HG02759 (cell line): ENCODE measurements around the gene CTNNBL1.

ENCODE experiments used
- ATAC-seq: cut with Tn5 transposase; IDR thresholded peaks from one replicate; pipeline ENCODE4 v1.9.1; 2021; ENCODE audit warnings: mild to moderate bottlenecking, moderate library complexity; ENCODE audit not compliant: unreplicated experiment

CTNNBL1 gene

GRCh38 chr20:37808233-37809070 is 114.6 kb downstream of the CTNNBL1 start:
- no peak for ATAC-seq

DNA sequence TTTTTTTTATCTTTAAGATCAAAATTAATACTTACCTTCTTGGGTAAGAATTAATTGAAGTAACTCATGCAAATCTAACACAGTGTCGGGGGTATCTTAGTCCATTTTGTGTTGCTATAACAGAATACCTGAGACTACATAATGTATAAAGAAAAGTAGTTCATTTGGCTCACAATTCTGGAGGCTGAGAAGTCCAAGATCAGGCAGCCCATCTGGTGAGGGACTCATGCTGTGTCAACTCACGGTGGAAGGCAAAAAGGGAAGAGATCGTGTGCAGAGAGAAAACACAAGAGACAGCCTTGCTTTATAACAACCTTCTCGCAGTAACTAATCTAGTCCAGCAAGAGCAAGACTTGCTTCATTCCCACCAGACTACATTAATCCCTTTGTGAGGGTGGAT is 116.2 kb downstream of the CTNNBL1 start:
- no peak for ATAC-seq

DNA sequence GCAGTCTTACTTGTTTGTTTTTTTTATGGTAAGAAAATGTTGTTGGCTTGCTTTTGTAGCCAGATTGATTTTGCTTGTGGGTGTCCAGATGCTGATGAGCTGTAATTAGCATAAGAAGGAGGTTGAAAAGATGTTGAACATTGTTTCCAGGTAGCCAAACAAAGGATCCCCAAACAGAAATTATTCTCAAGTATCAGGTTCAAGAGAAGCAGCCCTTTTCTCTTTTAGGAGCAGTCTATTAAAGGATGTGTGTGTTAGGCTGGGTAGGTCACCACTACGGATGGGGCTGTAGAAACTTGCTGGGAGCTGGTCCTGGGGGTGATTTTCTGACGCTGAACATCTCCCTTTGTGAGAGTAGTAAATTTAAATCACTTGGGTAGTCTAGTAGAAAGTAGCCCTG is 122.2 kb downstream of the CTNNBL1 start:
- no peak for ATAC-seq

DNA sequence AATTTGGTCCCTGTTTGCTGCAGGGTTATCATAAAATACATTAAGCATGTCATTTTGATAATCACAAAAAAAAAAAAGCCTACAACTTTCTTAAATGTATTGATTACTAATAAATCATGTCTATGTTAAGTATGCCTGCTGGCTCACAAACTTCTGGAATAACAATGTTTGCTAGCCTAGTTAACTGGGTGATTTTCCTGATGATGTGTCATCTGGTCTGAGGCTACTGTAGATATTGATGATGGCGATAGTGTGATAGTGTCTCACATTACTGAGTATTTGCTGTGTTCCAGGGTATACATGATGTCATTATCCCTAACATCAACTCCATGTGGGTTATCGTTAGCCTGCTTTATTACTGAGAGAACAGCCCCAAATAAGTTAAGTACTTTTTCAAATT is 122.9 kb downstream of the CTNNBL1 start:
- no peak for ATAC-seq

GRCh38 chr20:37821696-37822095 is 127.9 kb downstream of the CTNNBL1 start:
- ATAC-seq: no peak

DNA sequence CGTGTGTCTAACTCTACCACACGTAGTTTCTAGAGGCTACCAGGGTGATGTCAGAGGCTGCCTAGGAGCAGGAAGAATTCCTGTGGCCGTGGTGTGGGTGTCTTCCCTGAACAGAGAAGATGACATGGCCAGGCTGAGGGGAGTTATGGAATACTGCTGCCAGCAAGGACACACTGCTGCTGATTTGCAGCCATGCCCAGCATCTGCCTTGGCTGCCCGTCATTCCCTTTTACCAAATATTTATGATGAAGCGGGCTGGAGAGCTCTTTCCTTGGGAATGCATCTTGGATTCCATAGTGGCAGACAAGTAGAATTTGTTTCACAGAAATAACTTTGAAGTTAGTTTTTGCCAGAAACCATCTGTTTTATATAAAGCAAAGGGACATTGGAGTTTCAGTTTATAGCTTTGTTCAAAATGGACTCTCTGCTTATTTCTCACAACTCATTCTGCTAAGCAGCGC is 128.3 kb downstream of the CTNNBL1 start:
- ATAC-seq: no peak

GRCh38 chr20:37823296-37823980 is 129.6 kb downstream of the CTNNBL1 start:
- no peak for ATAC-seq

- no peak for ATAC-seq
Measured at GRCh38 chr20:37827605-37828004, 133.8 kb downstream of the CTNNBL1 start.

GRCh38 chr20:37828684-37829083 is 134.9 kb downstream of the CTNNBL1 start:
- ATAC-seq: no peak

DNA sequence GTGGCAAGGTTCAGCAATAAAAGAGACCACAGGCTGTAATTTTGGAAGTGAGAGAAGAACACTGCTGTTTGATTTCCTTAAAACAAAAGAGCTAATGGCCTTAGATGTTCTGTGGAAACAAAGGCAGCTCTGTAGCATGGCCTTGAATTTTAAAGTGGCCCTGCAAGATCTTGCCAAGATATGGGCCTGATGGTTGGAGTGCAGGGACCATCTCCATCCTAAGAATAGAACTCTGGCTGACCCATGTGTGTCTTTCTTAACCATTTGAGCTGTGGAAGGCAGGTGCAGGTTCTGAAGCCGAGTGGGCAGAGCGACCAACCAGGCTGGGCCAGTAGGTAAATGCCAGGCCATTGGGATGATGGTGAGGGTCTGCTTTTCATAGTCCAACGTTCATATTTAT is 135.3 kb downstream of the CTNNBL1 start:
- ATAC-seq: no peak

DNA sequence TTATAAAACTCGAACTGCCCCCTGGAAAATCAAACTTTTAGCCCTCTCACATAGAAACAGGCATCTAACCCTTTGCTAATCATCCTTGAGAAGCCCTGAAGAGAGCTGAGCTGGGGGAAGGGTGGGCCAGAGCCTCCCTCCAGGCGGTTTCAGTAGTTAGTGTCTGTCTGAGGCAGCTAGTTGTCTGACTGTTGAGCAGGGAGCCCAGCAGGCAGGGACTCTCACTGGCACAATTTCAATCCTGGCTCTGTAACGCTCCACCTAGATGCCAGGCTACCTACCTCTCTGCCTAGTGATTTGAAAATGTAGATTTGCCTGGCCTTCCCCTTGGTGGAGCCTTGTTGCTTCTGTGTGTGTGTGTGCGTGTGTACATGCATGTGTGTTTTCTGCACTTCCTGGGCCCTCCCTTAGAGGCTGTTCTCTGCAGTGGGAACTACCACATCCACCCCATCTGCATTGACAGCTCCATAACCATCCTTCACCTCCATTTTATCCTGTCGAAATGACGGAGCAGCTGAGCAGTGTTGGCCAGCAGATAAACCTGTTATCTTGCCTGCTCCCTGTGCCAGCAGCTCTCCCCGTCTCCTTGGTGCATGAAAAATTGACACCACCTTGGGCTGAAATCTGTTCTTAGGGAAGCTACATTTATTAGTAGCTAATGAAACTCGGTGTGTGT is 139.5 kb downstream of the CTNNBL1 start:
- ATAC-seq: no peak

DNA sequence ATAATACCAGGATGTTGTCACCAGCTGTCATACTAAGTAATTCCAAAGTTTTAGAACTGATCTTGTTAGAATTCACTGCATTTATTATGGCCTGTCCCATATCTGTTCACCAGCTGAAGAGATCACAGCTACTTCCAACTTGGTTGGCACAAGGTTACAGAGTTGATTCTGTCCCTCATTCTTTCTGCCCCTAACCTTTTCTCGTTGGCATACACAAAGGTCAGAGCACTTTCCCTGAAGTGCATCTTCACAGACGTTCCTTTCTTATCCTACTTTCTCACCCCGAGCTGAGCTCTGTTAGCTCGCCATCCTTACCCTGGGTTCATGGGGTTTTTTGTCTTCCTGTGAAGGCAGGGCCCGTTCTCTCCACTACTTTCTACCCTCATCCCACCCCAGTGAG is 143.1 kb downstream of the CTNNBL1 start:
- no peak for ATAC-seq

DNA sequence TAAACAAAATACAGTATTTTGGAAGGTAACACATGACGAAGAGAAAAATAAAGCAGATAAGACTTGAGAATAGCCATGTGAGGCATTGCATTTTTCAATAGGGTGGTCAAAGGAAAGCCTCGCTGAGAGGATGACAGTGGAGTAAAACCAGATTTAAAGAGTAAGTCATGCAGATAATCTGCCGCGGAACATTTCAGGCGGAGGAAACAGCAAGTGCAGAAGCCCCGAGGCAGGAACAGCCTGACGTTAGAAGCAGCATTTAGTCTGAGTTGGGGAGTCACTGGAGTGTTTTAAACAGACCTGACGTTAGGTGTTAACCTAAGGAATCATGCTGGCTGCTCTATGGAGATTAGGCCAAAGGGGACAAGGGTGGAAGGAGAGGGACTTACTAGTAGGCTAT is 144.1 kb downstream of the CTNNBL1 start:
- no peak for ATAC-seq

GRCh38 chr20:37838769-37839431 is 145.1 kb downstream of the CTNNBL1 start:
- no peak for ATAC-seq

DNA sequence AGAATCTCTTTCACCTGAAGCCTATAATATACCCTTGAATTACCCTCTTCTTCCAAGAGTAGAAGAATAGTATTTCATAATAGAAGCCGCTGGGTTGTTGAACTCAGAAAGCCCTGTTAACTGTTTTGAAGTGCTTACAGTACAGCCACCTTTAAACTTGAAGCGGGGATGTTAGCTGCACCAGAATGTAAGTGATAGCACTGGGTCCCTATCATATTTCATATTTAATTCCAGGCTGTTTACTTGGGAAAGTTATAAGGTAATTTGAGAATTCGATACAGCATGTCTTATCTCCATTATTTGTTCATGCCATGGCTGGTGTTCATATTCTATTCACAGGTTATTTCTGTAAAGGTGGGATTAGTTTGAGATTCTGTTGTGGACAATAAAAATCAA is 145.6 kb downstream of the CTNNBL1 start:
- no peak for ATAC-seq

DNA sequence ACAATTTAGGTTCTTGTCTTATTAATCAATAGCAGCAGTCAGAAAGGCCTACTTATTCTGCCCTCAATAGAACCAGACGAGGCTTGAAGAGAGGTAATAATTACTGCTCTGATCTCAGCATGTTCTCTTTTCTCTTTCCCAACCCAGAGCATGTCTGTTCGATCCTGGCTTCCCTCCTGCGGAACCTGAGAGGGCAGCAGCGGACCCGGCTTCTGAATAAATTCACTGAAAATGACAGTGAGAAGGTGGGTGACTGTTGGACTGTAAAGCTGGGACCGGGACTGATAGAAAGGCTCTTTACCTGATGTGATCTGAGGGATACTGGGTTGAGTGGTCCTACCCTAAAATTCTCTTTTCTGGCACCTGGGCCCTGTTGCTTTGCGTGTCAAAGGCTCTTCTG is 146.1 kb downstream of the CTNNBL1 start:
- ATAC-seq: no peak

DNA sequence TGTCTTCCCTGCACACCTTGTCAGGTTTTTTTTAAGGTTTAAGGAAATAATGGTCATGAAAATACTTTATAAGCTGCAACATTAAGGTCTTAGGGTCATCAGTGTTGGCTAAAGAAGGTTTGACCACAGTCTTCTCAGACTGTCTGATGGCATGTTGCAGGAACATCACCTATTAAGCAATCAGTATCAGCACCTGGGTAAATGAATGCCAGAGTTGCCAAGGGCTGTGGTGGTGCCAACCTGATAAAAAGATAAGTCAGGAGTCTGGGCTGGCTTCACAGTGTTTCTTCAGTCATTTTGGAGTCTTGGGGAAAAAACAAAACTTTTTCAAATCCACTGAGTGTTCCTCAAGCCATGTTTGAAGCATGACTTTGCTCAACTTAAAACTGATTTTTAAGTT is 147.6 kb downstream of the CTNNBL1 start:
- ATAC-seq: no peak

DNA sequence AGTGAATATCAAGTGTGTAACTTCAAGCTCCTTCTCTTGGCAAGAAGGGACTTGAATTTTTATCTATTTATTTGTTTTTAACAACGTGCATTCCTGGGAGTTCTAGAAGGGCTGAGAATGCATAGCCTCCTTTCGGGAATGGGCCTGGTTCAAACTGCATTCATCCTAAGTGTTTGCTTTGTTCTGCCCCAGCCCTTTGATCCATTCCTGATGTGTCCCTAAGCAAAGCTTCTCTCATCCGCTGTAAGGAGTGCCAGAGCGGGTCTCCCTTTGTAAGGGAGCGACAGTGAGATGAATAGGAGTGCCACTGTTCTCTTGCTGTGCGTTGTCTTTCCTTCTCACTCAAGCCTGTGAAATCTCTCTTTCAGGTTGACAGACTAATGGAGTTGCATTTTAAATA is 148.1 kb downstream of the CTNNBL1 start:
- ATAC-seq: no peak

DNA sequence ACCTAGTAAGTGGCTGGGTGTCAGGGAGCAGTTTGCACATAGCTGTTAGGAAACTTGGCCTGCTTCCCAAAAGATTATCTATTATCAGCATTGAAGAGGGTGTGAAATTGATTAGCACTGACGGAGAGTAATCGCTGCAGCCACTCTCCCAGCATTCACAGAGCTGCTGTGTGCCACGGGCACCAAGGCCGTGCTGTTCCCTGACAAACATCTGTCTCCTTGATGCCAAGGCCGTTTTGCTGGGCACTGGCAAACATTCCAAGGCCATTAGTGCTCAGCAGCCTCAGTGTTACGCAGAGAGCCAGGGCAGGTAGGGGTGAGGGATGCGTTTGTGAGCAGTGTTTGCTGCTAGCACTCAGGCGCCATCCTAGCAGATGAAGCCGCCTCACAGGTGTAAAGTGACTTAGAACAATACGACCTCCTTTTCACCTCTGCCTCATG is 151.4 kb downstream of the CTNNBL1 start:
- ATAC-seq: no peak

DNA sequence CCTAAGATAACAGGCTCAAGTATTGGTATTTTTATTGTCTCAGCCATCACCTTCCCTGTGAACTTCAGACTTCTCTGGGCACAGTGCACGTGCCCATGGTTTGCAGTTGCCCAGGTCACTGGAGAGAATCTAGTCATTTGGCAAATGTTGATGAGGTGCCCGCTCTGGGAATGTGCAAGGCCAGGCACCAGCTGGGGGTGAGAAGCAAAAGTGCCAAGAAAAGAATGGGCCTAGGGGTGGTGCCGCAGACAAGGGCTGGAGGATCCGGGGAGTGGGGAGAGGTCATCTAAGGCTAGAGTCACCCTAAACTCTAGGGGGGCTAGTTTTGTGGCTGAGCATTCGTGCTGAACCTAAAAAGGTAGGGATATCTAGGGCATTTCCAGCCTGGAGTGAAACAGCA is 152.0 kb downstream of the CTNNBL1 start:
- ATAC-seq: no peak

DNA sequence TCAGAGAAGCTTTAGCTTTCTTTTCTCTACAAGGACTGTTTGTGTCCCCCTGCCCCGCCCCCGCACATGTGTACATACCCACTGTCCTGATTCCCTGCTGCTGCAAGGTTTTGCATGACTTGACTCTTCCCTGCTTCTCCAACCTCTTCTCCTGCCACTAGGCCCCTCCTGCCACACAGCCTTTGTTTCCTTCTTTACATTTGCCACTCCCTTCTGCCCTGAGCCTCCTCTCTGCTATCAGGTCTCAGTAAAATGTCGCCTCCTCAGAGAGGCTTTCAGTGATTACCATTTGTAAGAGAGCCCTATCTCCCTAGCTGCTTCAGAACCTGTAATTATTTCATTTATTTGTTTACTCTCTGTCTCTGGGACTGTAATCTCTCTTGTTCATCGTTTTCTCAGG is 152.7 kb downstream of the CTNNBL1 start:
- no peak for ATAC-seq
